HG02852 (cell line): ENCODE measurements around the gene AATK.

Experiments
- ATAC-seq: cut with Tn5 transposase; IDR thresholded peaks from one replicate; pipeline ENCODE4 v1.9.1; 2021; ENCODE audit warnings: mild to moderate bottlenecking, moderate library complexity; ENCODE audit not compliant: unreplicated experiment

Gene AATK

DNA sequence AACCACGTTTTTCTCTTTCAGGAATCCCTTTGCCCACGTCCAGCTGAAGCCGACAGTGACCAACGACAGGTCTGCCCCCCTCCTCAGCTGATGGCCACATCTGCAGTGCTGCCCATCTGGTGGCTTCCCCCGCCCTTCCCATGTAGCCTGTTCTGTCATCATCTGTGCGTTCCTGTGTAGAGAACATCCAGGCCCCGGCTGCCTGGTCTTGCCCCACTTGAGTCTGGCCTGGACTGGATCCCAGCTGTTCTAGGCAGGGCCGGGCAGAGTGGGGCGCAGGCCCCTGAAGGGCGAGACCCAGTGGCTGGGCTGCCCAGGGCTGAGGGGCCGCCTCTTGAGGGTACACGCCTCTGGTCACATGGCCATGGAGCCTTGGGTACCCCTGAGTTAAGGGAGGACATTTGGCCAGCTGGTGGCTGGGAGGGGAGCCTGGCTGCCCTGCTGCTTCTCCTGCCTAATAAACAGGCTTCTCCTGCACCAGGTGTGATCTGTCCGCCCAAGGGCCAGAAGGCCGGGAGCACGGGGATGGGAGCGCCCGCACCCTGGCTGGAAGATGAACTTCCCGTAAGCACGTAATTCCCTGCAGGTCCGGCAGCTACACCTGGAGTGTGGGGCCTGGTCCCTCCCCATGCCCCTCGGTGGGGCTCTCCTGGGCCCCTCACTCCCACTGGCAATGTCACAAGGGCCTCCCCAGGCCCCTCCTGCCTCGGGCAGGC is 50.1 kb downstream of the AATK start:
- no peak for ATAC-seq

DNA sequence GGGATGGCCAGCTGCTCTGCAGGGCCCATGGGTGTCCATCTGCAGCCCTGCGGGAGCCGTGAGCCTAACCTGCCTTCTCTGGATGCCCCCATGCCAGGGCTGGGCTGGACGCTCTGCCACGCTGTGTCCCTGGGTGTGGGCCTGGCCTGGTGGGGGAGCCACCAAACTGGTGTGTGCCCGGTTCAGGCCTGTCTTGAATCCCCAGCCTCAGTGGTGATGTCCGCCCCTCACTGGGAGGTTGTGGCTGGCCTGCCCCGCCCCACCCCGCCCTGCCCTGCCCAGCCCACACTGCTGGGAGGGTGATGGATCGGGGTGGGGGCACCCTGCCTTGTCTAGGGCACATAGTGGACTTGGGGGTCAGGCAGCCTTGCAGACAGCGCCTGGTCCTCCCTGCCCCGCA is 50.8 kb downstream of the AATK start:
- no peak for ATAC-seq

DNA sequence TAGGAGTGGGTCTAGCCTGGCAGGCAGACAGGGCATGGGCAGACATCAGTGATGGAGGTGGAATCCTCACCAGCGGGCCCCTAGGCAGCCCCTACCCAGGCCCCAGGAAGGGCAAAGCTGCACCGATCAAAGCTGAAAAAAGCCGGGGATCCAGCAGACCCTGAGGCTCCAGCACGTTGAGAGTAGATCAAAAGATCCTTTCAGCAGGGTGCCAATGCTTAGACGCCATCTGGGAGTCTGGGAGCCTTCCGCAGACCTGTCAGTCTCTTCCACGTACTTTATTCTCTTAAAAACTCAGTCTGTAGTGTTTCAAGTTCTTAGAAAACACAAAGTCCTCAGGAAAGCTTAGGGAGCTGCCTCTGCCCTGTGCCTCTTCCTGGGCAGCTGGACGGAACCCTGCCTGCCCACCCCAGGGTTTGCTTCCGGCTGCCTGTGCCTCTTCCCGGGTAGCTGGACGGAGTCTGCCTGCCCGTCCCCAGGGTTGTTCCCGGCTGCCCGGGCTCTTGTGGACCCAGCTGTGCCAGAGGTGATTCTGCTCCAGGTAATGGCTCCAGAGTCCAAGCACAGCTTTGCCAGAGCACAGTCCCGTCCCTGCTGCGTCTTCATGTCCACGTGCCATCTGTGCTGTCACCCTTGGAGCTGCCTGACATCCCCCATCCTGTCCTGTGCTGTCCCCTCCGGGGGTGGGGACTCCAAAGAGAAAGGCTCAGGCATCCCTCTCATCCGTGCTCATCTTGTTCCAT is 51.5 kb downstream of the AATK start:
- no peak for ATAC-seq

DNA sequence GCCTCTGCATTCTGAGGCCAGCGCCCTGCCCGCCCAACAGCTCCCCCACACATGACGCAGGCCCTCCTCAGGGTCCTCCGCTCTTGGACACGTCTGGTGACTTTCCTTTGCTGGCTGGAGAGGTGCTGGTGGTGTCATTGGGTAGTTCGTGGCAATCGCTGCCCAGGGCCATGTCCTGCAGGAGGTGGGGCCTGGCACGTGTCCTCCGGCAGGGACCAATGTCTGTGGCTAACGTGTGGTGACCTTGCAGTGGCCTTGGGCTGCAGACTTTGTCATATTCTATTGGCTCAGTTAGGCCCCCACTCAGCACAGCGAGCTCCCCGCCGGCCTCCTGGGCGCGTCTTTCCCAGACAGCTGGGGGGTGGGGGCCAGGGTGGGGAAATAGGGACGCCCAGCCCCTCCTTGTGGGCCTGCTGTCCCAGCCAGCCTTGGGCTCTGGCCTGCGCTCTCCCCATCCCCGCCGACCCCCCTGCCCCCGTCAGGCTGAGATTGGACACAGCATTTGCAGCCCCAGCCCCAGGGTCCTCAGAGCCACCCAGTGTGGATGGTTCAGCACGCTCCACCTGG is 52.8 kb downstream of the AATK start:
- no peak for ATAC-seq

DNA sequence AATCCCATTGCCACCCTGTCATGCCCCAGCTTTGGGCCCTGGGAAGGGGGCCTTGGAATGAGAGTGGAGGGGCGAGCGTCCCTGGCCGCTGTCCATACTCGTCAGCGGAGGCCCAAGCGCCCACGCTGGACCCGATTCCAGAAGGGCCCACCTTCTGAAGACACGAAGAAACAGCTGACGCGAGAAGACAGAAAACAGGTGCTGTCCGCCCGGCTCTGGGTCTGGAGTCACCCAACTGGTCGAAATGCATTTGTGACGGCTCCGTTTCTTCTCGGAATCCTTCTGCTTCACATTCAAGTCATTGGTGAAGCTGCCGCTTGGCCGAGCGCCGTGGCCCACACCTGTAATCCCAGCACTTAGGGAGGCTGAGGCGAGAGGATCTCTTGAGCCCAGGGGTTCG is 53.6 kb downstream of the AATK start:
- no peak for ATAC-seq

DNA sequence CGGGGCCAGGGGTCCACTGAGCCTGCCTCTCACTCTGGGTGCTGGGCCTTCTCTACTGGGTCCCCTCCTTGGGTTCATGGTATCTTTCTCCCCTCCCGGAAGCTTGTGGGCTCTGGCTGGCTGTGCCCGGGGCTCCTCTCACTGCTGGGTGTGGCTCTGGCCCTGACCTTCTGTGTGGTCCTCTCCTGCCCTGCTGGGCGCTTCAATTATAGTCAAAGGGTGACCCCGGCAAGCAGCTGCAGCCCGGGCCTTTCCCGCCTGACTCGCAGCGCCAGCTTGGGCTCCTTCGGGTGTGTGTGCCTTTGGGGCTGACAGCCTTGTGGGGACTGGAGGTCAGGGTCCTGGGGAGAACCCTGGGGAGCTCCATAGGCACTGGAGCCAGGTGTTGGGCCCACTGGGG is 55.0 kb downstream of the AATK start:
- no peak for ATAC-seq

DNA sequence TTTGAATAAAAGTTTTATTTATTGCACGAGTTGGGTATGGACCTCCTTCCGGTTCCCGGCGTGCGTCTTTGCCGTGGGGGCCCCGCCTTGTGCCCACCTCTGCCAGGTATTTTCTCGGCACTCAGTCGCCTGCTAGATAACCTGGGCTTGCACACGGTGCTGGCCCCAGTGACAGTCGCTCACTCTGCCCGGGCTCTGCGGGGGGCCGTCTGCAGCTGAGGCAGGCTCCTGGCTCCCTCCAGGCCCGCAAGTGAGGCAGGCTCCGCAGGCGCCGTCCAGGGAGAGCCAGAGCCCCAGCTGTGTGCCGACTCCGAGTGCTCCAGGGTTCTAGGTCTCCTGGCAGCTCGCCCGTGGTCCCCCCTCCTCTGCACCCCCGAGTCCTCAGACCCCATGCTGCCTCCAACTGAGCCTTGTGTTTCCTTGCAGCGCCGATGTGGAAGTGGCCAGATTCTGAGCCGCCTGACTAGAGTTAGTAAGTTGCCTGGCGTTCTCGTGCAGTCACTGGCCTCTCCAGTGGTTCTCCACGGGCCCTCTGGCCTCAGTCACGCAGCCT is 55.5 kb downstream of the AATK start:
- no peak for ATAC-seq

DNA sequence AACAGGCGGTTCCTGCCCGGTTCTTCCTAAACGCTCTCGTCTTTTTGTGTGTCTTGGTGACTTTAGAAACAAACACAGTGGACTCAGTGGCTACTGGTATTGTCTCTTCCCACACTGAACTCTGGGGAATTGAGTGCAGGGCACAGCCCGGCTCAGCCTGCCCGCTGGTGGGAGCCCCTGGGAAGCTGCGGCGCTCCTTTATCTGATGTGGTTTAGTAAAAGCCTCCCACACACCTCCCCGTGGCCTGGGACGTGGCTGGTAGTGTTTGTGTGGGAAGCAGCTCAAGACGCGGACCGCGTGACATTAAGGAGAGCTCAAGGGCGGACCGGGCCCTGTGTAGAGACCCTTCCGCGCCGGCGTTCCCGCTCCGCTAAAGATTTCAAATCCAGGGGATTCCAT is 56.1 kb downstream of the AATK start:
- no peak for ATAC-seq

DNA sequence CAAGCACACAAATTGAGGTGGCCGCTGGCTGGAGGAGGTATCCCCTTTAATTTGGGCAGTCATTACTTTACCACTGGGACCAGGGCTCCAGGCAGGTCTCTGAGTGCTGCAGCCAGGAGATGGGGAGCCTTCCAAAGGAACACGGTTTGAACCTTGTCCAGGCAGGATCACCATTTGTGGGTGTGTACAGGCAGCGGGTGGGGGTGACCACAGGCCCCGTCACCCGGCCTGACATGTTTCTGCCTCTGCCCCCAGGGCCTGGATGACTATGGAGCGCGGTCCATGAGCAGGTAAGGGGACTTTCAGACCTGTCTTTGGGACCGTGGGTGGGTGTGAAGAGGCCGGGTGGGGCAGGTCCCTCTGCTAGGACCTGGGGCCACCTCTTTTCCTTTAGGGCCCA is 57.8 kb downstream of the AATK start:
- no peak for ATAC-seq

DNA sequence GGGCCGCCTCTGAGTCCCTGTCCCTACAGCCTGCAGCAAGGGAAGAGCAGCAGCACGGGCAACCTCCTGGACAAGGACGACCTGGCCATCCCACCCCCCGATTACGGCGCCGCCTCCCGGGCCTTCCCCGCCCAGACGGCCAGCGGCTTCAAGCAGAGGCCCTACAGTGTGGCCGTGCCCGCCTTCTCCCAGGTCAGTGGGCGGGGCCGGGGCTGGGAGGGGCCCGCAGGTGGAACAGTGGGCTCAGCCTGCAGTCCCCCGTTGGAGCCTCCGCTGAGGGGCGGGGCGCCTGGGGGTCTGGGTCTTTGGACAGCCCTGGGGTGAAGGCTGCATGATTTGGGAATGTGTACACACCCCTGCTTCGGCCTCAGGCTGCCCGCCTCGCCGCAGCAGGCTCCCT is 59.3 kb downstream of the AATK start:
- no peak for ATAC-seq

DNA sequence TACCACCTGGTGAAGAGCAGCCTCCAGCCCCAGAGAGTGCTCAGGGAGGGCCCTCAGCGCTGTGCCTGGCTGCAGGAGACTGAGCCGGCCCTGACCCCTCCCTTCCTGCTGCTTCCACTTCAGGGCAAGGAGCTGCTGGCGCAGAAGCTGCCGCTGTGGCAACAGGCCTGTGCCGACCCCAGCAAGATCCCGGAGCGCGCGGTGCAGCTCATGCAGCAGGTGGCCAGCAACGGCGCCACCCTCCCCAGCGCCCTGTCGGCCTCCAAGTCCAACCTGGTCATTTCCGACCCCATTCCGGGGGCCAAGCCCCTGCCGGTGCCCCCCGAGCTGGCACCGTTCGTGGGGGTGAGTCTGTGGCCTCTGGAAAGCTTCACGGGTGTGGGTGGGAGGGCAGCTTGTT is 62.6 kb downstream of the AATK start:
- ATAC-seq = no peak

DNA sequence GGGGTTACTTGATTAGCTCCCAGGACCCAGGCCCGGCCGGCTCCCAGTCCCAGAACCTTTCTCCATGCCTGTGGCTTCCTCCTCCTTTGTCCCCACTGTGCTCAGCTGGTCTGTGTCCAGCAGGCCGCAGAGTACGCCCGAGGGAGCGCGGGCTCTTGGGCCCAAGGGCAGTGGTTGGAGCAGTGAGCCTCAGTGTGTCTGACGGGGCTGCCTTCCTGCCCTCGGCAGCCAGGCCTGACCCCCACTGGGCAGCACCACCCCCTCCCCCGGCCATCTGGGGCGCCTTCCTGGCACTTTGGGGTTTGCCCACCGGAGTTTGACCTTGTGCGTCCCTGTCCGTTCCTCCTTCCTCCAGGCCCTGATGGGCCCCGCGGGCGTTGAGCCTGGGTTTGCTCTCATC is 63.2 kb downstream of the AATK start:
- ATAC-seq = no peak

DNA sequence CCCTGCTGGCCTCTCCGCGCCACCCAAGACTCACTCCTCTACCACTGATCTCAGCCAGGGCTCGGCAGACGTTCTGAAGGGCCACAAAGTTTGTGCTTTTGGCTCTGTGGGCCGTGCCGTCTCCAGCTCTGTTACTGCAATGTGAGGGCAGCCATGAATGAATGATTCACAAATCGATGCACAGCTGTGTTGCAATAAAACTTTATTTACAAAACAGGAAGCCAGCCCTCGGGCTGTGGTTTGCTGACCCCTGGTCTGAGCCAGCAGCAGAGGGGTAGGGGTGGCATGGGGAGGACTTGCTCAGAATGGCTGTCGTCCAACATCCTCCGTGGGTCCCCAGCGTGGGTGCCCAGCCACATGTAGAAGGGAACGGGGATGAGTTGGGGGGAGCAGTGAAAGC is 63.7 kb downstream of the AATK start:
- ATAC-seq = no peak

DNA sequence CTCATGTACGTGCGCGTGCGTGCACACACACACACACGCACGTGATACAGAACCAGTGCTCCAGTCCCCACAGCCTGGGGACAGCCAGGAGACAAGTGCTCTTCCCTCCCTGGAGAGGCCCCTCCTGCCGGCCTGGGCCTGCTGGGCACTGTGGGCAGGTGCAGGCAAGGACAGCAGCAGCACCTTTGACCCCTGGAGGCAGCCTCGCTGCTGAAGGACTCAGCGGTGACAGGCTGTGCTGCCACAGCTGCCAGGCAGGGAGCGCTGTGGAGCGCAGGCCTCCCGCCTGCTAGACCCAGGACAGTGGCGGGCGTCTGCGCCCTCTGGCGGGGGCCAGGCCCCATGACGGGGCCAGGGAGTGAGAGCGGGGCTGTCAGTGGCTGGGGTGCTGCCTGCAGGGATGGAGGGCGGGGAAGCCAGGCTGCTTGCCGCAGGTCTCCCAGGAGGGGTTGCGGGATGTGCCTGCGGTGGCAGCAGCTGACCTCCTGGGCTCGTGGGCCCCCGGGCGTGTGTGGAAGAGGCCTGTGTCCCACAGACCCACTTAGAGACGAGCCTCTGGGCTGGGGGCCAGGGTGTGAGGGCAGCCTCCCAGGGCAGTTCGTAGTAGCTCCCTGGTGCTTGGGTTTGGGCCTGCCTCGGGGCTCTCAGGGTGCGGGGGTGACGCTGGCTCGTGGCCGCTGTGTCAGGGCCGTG is 64.3 kb downstream of the AATK start:
- peak; percentile 82 for ATAC-seq

DNA sequence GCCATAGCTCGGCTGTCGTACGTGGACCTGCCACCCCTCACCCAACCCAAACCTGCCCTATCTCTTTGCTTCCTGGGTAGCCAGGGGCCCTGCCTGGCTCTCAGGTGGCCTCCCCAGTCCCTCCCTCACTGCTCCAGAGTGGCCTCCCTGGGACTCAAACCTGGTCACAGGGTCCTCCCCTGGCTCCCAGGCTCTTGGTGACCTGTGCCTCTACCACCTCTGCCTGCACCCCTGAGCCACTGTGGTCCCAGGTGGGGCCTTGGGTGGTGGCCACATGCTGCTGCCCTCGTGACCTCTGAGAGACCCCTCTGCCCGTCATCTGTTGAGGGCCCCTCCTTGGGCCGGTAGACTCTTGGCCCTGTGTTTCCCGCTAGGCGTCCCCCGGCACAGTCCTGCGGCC is 65.4 kb downstream of the AATK start:
- ATAC-seq = no peak

DNA sequence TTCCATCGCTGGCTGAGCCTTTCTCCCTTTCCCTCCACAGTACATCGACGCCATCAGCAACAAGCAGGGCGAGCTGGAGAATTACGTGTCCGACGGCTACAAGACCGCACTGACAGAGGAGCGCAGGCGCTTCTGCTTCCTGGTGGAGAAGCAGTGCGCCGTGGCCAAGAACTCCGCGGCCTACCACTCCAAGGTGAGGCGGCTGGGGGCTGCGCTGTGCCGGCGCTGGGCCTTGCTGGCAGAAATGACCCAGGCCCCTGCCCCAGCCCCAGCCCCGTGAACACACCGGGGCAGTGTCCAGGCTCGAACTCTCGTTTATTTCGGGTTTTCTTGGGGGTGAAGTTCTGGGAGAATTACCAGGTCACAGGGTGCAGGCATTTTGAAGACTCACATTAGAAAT is 66.1 kb downstream of the AATK start:
- no peak for ATAC-seq

DNA sequence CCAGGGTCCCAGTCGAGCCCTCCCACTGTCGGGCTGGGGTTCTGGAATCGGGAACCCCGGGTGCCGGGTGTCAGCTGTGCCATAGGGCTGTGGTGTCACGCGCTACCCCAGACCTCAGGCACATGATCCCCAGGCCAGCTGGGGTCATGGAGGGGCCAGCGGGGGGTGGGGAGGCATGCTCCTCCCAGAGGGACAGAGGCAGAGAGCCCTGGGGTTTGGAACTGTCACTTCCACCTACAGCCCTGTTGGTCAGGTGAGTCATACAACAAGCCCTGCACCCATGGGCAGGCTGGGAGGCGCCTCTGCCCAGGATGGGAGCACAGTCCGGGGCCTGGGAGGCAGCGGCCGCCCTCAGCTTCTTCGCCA is 68.1 kb downstream of the AATK start:
- no peak for ATAC-seq

DNA sequence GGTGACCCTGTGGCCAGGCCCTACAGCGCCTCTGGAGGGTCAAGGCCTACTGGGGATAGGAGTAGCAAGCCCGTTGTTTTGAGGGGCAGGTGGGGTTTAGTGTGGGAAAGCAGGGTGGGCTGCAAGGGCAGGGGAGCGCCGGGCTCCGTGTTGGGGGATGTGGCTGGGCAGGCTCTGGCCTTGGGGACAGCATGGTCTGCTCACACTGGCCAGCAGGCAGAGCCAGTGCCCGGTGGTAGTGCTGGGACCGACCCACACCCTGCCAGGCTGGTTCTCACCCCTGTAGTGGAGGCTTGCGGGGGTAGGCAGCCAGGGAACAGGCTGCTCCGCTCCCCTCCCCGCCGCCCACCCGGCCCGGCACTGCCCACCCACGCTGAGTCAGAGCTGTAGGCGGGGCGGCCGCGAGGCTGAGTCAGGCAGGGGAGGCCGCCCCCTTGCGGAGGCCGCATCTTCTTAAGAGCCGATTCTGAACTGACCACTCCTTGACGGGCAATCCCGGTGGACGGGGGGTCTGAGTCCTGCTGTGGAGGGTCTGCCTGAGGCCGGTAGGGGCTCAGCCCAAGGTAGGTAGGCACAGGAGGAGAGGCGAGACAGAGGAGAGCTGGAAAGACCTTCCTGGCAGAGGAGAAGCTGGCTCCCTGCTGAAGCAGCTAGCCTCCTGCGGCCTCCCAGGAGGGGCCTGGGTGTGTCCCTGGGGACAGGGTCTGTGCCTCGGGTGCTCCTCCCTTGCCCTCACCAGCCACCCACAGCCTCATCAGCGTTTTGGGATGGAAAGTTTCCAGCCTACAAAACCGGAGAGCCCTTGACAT is 68.7 kb downstream of the AATK start:
- no peak for ATAC-seq

DNA sequence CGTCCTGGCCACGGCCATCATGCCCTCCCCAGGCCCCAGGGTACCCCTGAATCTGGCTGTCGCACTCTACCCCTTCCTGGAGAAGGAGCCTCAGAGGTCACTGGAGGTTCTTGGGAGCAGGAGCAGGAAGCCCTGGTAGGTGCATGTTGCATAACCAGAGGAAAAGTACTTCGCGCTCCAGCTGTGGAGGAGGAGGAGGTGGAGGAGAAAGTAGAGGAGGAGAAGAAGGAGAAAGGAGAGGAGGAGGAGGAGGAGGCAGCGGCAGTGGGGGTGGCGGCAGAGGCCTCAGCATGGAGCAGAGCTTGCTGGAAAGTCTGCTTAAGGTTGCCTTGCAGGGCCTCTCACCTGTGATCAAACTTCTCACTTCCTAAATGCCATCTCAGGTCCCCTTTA is 69.3 kb downstream of the AATK start:
- ATAC-seq = no peak

DNA sequence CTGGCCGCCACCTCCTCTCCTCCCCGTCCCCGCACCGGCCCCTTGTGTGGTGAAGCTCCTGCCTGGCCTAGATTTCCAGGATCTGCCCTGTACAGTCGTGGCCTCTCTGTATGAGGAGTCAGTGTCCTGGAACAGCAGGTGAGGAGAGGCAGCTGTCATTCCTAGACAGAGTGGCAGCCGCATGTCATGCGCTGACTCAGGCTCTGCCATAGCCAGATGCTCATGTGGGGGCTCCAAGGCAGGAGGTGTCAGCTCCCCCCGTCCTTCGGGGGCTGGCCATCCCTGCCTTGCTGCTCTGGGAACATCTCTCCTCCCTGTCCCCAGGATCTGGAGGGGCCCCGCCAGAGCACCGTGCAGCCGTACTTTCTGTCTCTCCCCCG is 70.6 kb downstream of the AATK start:
- ATAC-seq = no peak
